ENCODE measurements around the gene TRIM52.
"Not testable (repeated sequence)": the region's sequence is repeated elsewhere in the genome, so short reads cannot be mapped to it uniquely, and the experiment has no call there.

The TRIM52 gene

DNA sequence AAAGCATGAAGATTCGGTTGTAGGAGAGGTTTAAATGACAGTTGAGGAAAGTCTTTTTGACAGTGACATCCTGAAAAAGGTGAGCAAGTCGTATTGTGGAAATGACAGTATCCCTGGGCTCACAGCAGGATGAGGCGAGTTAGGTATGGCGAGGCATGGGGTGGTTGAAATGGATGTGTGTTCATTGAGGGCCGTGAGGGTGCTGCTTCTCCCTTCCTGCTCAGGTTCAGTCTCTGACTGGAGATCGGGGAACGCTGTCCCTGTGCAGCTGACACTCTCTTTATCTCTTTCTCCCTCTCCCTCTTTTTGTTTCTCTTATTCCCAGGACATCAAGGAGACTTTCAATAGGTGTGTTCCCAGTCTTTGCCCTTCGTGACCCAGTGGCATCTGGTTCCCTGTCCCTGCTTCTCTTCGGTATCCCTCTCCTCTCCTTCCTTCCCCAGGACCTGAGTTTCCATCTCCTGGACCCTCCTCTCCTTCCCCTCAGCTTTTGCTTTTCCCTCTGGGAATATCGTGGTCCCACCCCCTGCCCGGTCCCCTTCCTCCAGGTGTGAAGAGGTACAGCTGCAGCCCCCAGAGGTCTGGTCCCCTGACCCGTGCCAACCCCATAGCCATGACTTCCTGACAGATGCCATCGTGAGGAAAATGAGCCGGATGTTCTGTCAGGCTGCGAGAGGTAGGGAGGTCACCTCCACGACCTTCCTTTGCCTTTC, 27.7 kb downstream of the TRIM52 start:
- no peak for DNase-seq

GRCh38 chr5:181232593-181232992, 28.4 kb downstream of the TRIM52 start:
- no peak for DNase-seq

- DNase-seq: no peak
Observed at GRCh38 chr5:181231432-181231831, 29.5 kb downstream of the TRIM52 start.

DNA sequence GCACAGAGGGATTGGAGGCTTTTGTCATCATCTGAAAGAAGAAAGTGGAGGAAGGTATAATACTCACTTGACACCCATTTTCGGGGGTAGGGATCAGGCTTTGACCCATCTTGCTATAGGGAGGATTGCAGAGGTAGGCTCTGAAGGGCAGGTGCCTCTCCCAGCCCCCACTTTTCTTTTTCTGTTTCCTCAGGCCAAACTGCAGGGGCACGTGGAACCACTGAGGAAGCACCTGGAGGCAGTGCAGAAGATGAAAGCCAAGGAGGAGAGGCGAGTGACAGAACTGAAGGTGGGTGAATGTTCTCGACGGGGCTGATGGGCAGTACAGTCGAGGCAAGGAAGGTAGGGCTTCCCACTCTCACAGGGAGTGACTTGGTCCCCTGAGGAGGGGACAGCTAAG, 30.4 kb downstream of the TRIM52 start:
- no peak for DNase-seq

- no peak for DNase-seq
Observed at GRCh38 chr5:181229996-181230395, 30.9 kb downstream of the TRIM52 start.

- no peak for DNase-seq
Observed at GRCh38 chr5:181224390-181225229, 36.3 kb downstream of the TRIM52 start.

DNA sequence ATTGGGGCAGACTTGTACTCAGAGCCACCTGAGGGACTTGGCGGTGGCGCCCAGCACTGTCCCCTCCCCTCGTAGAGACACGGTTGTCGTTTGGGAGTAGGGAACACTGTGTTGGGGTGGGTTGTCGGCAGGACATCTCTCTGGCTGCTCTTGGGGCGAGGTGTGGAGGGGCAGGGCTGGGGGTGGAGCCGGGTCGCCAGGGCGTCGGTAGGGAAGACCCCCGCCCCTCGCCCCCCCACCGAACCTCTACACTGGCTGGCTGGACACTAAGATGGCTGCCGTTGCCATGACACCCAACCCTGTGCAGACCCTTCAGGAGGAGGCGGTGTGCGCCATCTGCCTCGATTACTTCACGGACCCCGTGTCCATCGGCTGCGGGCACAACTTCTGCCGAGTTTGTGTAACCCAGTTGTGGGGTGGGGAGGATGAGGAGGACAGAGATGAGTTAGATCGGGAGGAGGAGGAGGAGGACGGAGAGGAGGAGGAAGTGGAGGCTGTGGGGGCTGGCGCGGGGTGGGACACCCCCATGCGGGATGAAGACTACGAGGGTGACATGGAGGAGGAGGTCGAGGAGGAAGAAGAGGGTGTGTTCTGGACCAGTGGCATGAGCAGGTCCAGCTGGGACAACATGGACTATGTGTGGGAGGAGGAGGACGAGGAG, 37.1 kb downstream of the TRIM52 start:
- DNase-seq: peak; percentile 45 to 59

DNA sequence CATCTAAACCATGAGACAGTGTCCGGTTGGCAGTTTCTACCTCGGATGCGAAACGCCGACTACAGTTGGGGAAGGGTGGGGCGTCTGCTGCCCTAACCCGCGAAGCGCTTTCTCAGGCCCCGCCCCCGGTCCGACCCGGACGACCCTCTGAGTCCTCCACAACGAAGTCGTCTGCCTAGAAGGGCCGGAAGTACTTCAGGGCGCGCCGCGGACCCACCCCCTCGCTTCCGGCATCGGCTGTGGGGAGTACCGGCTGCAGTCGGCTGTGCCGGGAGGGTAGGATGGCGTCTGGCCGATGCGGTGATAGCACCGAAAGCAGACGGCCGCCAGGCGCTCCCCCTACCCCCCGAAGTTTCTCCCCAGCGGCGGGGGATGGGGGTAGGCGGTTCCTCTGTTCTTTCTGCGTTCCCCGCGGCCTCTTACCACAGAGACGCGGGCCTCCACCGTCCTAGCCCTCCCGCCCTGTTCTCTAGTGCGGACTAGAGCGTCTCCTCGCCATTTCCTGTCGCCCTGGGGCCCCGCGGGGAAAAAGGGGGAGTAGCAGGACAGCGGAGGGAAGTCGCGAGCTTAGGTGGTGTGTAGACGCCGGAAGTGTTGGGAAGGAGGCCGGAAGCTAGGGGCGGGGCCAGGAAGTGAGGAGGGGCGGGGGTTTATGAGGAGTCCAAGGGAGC, 37.8 kb downstream of the TRIM52 start, which contains the start of gene TRIM41:
TSS of gene TRIM41 (plus strand) at position 224 of the 671 bp plus-strand sequence. CDS start 719 bp downstream, outside the sequence.
- DNase-seq: peak; percentile 98 to 99

- DNase-seq: no peak
Observed at GRCh38 chr5:181222630-181223057, 38.3 kb downstream of the TRIM52 start.

DNA sequence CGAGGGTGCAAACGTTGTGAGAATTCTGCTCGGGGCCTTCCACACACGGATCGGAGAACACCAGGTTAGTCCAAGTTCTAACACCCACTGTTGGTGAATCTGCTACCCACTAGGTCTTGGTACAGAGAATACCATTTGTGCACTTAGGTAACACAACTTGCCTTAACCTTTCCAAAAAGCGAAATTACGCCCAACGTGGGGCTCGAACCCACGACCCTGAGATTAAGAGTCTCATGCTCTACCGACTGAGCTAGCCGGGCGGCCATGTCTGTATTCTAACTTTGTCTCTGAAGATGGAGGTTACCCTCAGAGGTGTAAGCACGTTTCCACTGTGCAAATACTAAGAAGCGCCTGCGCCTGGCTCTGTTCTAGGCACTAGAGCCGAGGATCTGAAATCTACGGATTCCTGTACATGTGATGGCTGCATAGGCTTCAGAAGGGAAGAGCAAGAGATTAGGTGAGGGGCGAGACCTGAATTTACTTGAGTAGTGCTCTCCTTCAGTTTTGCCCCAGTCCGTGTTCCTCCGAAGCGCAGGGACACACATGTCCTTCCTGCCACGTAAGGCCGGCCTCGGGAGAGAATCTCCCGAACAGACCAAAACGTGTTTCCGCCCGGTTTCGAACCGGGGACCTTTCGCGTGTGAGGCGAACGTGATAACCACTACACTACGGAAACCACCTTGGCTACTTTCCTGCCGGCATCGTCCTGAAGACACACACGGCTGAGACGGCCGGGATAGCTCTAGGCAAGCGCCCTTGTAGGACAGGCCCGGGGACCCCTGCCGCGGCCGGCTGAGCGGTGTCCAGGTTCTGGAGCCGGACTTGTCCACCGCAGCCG, 38.9 kb downstream of the TRIM52 start:
- peak; percentile 87 to 91 for DNase-seq

- no peak for DNase-seq
Observed at GRCh38 chr5:181221105-181221791, 39.7 kb downstream of the TRIM52 start.

DNA sequence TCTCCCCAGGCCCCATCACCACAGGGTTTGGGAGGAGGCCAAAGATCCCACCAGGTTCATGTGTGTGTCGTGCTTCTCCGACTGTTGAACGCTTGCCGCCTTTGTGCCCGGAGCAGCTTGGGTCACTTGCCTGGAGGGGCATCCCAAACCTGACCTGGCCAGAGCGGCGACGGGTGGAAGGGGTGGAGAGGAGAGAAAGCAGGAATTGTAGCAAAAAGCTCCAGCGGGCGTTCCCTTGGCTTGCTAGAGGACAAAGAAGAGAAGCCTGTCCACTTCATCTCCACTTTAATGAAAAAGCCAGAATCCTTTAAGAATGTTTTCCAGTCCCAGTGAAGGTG, 40.8 kb downstream of the TRIM52 start:
- DNase-seq: no peak

GRCh38 chr5:181219262-181220177, 41.4 kb downstream of the TRIM52 start:
- DNase-seq: no peak

- DNase-seq: no peak
Observed at GRCh38 chr5:181218795-181219124, 42.2 kb downstream of the TRIM52 start.

DNA sequence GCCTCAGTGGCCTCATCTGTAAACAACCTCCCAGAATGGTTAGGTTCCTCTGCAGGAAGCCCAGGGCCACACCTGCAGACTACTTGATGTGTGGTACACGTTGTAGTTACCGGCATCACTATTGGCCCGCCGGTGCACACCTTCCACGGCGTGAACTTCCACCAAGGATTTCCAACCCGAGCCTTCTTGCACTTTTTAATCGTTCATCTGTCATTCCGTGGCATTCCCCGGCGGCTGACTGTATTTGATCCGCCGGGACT, 43.2 kb downstream of the TRIM52 start:
- no peak for DNase-seq

- peak; percentile 20 to 44 for DNase-seq
Observed at GRCh38 chr5:181217111-181217802, 43.7 kb downstream of the TRIM52 start.

DNA sequence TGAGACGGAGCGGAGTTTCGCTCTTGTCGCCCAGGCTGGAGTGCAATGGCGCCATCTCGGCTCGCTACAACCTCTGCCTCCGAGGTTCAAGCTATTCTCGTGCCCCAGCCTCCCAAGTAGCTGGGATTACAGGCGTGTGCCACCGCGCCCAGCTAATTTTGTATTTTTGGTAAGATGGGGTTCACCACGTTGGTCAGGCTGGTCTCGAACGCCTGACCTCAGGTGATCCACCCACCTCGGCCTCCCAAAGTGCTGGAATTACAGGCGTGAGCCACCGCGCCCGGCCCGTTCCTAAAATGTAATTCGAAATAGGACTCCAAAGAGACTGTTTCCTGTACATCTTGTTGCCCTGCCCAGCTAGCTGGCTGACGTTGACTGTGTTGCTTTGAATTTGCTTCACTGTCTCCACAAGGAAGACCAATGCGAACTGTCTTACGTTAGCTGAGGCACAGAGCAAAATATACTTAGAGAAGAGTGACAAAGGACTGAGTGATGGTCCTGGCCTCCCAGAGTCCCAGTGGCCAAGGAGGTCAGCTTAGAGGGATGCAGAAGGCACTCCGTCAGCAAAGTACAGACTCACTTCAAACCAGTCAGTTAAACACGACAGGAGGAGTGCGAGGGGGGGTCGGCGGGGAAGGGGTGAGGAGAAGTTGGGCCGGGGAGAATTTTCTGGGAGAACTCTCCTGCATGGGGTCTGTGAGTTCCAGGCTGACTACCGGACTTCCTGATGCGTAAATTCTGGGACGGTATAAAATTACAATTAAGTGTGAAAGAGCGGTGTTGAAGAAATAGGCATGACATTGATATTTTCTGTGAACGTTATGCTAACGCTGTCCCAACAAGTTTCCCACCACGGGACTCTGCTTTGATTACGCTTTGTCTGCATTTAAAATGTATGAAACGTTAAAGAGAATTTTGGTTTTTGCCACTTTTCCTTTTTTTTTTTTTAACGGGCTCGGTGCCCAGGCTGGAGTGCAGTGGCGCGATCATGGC, 44.6 kb downstream of the TRIM52 start:
- DNase-seq: no peak

DNA sequence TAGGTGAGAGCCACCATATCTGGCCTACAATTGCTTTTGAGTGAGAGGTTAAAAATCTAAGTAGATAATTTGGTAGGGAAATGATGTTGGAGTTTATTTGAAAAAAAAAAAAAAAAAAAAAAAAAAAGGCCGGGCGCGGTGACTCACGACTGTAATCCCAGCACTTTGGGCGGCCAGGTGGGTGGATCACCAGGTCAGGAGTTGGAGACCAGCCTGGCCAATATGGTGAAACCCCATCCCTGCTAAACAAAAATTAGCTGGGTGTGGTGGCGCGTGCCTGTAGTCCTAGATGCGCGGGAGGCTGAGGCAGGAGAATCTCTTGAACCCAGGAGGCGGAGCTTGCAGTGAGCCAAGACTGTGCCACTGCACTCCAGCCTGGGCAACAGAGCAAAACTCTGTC, 46.7 kb downstream of the TRIM52 start:
- DNase-seq: not testable (repeated sequence)

- no peak for DNase-seq
Observed at GRCh38 chr5:181212934-181213333, 48.0 kb downstream of the TRIM52 start.
